Measurements from ENCODE around the gene CERS2. TPM values are rescaled to one million over a fixed set of nuclear protein-coding genes. Genes with fewer than 3 reads are reported as not detected.
"Not testable (repeated sequence)": the region's sequence is repeated elsewhere in the genome, so short reads cannot be mapped to it uniquely, and the experiment has no call there.

The CERS2 gene
- polyA plus RNA-seq, 10 donors, result 74.1 to 107 (median 77.6) TPM

DNA sequence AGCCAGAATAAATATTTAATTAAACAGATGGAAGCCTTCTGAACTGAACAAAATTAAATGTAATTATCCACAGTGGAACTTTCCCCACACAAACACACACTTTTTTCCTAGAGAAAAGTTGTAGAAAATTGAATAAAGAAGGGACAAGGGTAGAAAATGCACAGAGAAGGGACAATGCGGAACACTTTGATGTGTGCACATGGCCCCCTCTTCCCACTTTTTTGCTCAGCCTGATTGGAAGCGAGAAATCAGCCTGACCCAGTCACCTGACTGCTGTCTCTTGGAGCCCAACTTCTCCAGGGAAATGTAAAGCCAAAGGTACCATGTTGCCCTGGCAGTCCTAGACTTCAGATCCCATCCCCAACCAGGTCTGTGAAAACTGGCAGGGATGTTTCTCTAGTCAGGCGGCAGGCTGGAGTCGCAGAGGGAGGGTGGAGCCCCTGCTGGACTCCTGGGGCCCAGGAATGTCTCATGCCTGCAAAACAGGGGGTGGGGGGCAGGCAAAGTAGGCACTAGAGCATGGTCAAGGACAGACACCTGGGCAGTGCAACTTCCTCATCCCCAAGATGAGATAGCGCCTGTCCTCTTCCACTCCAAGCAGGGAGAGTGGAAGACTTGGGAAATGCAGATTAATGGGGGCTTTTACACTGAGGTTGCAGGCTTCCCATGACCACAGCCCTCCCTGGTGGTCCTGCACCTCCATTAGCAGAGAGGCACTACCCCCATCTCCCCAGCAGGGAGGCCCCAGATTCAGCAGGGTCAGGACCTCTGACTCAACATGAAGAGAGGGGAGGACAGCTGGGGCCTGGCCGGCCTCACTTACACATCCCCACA, 2.8 kb downstream of the CERS2 start:
- no peak for DNase-seq

- peak in 1 of 3 donors; percentile 39 for DNase-seq
Observed at GRCh38 chr1:150970808-150971582, 3.6 kb downstream of the CERS2 start.

DNA sequence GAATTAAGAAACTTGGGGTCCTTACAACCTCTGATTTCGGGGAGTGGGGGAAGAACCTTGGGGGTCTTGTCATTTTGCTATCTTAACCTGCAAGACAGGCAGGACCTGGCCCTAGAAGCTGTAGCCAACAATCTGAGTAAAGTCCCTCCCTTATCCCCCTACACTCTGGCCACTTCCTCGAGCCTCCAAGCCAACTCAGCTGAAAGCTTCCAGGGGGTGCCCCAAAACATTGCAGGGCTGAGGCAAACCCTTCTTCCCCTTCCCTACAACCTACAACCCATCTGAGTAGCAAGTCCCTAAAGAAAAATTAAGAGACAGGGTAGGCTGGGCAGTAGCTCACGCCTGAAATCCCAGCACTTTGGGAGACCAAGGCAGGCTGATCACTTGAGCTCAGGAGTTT, 5.0 kb downstream of the CERS2 start:
- DNase-seq, result no peak

DNA sequence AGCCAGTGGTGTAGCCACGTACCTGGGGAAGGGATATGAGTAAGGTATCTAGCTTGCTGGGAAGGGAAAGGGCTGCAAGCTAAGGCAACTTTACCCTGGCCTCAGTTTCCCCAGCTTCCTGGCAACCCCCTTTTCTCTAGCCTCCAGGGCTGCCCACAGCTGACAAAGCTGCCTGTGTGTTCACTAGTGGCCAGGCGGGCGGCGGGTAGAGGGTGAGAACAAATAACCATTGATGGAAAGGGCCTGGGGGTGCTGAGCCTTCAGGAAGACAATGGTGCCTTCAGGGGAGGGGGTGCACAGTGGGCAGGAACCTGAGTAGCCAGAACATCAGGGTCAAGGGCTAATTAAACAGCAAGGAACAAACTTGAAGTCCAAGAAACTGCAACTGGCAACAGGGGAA, 6.1 kb downstream of the CERS2 start:
- DNase-seq, result no peak

- no peak for DNase-seq
Observed at GRCh38 chr1:150967936-150968335, 6.7 kb downstream of the CERS2 start.

DNA sequence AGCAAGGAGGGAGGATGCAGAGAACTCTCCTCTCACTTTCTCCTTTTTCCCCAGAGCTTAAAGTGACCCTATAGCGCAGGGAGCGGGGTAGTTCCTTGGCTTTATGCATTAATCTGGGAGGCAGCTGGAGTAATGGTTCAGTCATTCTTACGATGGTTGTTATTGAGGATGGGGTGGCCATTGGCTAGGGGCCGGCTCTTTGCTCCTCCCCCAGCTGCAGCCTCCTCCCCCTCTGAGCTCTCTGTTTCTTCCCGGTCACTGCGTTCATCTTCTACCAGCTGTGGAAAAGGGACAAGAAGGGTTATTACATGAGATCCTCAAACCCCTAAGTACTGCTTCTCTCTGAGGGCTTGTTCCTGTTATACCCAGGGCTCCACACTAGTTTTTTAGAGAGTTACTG, 8.6 kb downstream of the CERS2 start:
- DNase-seq, result no peak

DNA sequence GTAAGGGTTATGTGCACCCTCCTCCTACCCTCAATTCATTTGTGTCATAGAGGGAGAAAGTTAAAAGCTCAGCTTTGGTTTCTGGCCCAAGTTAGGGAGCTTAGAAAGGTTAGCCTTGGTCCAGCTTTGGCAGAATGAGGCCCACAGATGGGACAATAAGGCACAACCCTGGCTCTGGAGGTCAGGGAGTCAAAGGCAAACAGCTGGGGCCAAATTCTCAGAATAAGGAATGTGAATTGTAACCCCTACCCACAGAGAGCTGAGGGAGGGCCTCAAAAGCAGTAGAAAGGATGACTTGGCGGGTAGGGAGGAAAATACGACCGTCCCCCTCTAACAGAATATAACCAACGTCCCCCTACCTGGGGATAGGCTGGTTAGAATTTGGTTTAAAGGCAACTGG, 9.0 kb downstream of the CERS2 start:
- no peak for DNase-seq

DNA sequence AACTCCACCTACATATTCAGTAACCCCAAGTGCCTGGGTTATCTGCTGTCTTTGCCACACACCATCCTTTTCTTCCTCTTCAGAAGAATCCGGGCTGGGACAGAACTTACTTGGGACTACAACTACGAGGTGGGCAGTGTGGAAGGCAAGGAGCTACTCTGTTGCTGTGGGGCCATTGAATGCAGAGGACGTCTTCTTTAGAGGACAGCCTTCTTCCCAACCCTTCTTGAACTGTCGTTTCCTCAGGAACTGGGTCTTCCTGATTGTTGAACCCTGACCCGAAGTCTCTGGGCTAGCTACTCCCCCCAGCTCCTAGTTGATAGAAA, 10.5 kb downstream of the CERS2 start:
- DNase-seq, result no peak

DNA sequence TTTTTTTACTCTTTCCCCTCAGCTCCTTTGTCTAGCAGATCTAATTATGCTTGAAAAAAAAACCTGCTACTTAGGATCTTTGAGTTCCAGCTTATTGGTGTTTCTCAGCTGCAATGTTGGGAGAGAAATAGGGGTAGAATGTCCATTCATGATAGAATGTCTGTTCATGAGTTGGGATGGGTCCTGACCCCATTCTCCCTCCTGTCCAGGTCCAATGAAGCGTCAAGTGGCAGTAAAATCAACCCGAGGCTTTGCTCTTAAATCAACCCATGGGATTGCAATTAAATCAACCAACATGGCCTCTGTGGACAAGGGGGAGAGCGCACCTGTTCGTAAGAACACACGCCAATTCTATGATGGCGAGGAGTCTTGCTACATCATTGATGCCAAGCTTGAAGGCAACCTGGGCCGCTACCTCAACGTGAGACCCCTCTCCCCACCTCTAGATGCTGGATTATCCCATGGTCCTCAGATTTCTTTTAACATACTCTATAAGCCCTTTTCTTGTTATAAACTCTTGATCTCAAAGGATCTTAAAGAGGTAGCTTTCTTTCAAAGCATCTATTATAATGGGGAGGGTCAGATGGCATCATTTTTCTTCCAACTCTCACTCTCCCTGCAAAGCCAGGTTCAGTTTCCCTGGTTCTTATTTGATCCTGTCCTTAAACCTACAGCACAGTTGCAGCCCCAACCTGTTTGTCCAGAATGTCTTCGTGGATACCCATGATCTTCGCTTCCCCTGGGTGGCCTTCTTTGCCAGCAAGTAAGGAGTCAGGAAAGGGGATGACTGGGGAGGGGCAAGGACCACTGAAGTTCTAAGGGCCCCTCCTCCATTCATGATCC, 11.1 kb downstream of the CERS2 start:
- no peak for DNase-seq

- no peak for DNase-seq
Observed at GRCh38 chr1:150961756-150962155, 12.9 kb downstream of the CERS2 start.

GRCh38 chr1:150960646-150961045, 14.0 kb downstream of the CERS2 start:
- no peak for DNase-seq

- no peak for DNase-seq
Observed at GRCh38 chr1:150957666-150958065, 17.0 kb downstream of the CERS2 start.

GRCh38 chr1:150955280-150955679, 19.4 kb downstream of the CERS2 start:
- DNase-seq, result no peak

- DNase-seq, result no peak
Observed at GRCh38 chr1:150954708-150955107, 19.9 kb downstream of the CERS2 start.

DNA sequence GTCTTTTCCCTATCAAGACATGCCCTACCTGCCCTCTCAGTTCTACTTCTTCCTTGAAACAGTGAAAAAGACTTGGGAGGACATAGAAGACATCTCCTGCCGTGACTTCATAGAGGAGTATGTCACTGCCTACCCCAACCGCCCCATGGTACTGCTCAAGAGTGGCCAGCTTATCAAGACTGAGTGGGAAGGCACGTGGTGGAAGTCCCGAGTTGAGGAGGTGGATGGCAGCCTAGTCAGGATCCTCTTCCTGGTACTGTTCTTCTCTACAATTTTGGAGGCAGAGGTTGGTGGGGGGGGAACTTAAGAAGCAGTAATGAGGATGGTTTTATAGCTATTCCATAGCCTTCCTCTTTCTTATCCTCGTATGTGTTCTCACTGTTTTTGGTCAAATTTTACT, 29.8 kb downstream of the CERS2 start:
- DNase-seq, result no peak

DNA sequence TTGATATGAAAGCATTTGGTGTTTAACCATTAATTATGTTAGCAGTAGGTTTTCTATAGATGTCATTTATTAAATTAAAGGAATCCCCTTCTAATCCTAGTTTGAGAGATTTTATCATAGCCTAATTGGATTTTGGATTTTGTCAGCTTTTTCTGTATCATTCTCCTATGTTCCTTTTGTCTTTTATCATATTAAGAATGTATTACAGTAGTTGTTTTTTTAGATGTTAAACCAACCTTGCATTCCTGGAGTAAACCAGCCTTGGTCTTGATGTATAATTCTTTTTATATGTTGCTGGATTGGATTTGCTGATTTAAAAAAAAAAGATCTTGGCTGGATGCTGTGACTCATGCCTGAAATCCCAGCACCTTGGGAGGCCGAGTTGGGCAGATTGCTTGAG, 42.9 kb downstream of the CERS2 start:
- peak in 1 of 3 donors; percentile 29 for DNase-seq

GRCh38 chr1:150928775-150929174, 45.9 kb downstream of the CERS2 start:
- DNase-seq, result not testable (repeated sequence)

DNA sequence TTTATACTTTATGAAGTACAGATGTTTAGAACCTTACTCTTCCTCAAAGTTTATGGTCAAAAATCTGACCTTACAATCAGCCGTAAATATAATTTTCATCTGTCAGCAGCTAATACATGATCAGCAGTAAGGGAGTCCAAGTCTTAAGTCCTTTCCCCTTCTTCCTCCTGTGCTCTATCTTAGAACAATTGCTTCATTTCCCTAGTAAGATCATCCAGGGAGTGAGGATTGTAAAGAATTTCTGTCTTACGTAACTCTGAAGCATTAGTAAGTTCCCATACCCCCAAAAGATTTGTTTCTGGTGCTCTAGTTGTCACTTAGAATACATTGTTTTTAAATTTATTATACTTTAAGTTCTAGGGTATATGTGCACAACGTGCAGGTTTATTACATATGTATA, 46.3 kb downstream of the CERS2 start:
- no peak for DNase-seq

- DNase-seq, result no peak
Observed at GRCh38 chr1:150927624-150928023, 47.0 kb downstream of the CERS2 start.

- DNase-seq, result peak; percentile 97 to 98 (median 97)
Observed at GRCh38 chr1:150926097-150926741, 48.4 kb downstream of the CERS2 start, which contains the start of gene SETDB1. SETDB1 (plus strand) TSS chr1:150926363; CDS start chr1:150927715, 1,352 bp downstream.

DNA sequence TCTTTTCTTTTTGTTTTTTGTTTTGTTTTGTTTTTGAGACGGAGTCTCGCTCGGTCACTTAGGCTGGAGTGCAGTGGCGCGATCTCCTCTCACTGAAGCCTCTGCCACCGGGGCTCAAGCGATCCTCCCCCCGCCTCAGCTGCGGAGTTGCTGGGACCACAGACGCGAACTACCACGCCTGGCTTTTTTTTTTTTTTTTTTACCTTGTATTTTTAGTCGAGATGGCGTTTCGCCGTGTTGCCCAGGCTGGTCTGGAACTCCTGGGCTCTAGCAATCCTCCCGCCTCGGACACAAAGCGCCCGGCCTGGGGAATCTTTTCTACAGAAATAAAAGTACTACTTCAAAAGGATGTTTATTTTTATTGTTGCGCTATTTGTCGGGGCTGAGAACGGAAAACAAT, 49.6 kb downstream of the CERS2 start:
- peak in 1 of 3 donors; percentile 12 for DNase-seq

DNA sequence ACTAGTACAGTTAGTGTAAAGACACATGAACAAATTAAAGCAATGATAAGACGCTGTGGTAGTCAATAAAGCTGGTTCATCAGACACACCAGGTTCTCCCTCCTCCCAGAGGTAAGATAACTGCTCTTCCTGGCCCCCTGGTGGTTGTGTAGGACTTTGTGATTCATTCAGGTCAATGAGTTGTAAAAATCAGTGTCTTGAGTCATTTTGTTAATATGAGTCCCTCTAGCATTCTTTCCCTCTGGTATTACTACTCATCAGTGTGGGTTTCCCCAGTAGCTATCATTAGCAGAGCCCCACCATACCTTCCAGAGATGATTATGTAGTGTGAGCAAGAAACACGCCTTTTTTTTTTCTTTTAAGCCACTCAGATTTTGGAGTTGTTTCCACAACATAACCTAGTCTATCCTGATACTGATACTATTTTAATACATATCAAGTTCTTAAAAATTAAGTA, 52.1 kb downstream of the CERS2 start:
- DNase-seq, result peak; percentile 46 to 86 (median 67)

Data from muscle of back (tissue), 11 donors.